NCI-H1105 (cell line): ENCODE measurements around the gene CASKIN1.

ENCODE experiments used
- DNase-seq: peaks from one replicate; lab custom pipeline; 2025; lab: John Stamatoyannopoulos, UW

Gene CASKIN1

DNA sequence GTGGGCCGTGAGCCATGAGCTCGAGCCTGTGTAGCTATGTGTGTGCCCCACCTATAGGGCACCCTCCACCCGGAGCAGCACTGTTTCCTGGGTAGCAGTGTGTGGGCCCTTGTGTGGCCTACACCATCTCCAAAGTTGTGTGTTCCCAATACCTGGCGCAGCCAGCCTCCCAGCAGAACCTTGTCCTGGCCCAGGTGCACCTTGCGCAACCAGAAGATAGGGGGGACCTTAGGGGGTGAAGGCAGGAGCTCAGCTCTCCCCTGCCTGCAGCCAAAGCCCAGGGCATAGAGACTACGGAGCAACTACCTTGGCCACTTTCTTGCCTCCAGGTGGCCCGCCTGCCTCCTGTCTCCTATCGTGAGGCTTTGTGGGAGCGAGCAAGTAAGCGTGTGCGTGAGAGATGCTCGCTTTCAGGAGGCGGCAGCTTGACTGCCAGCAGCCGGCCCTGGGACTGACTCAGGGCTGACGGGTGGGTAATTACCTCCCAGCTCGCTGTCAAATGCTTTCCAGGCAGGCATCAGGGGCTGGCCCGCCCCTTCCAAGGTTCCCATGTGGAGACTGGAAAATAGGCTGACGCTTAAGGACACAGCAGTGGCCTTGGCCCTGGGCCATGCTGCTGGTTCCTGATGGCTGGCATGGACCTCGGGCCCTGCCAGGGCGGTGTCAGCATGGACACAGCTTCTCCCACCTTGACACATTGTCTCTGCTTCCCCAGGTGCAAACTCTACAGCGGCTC lies 21.8 kb downstream of the CASKIN1 start:
- DNase-seq, result no peak

DNA sequence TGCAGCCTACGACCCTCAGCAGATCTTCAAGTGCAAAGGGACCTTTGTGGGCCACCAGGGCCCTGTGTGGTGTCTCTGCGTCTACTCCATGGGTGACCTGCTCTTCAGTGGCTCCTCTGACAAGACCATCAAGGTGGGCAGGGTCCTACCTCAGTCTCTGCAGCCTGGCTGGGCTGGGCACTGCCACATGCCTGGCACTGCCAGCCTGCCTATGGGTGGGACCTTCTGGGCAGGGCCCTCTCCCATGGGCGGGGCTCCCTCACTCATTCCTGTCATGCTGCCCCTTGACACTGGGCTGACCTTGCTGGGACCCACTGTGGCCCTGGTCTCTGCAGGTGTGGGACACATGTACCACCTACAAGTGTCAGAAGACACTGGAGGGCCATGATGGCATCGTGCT lies 22.5 kb downstream of the CASKIN1 start:
- DNase-seq, result no peak

DNA sequence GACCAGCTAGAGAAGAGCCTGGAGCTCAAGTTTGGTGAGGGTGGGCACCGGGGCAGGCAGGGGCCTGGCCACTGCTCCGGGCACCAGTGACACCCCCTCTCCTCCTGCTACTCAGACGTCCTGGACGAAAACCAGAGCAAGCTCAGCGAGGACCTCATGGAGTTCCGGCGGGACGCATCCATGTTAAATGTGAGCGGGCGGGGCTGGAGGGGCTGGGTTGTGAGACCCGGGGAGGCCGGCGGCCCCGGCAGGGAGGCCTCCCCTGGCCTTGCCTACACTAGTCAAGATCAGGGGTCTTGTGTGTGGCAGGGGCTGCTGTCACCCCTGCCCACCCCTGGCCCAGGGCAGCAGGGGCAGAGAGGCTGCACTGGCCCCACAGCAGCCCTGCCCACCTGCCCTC lies 23.0 kb downstream of the CASKIN1 start:
- DNase-seq, result no peak

DNA sequence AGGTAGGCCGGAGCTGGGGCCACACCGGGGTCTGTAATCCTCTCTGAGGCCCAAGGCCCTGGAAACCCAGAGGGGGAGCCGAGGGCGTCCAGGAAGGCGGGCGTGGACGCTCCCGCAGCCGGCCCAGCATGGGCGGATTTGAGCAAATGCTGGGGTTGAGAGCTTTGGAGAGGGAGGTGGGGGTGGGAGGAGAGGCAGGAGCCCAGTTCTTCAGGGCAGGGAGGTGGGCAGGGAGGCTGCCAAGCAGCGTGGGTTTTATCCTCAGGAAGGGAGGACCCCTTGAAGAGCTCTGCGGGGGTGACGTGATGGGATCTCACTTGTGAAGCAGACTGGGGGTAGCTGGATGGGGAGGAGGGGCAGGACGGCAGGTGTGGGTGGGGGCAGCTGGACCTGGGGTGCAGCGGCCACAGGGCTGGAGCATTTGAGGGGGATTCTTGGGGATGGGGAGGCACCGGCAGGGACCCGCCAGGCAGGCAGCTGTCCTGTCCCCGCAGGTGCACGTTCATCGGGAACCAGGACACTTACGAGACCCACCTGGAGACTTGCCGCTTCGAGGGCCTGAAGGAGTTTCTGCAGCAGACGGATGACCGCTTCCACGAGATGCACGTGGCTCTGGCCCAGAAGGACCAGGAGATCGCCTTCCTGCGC lies 23.6 kb downstream of the CASKIN1 start:
- no peak for DNase-seq

DNA sequence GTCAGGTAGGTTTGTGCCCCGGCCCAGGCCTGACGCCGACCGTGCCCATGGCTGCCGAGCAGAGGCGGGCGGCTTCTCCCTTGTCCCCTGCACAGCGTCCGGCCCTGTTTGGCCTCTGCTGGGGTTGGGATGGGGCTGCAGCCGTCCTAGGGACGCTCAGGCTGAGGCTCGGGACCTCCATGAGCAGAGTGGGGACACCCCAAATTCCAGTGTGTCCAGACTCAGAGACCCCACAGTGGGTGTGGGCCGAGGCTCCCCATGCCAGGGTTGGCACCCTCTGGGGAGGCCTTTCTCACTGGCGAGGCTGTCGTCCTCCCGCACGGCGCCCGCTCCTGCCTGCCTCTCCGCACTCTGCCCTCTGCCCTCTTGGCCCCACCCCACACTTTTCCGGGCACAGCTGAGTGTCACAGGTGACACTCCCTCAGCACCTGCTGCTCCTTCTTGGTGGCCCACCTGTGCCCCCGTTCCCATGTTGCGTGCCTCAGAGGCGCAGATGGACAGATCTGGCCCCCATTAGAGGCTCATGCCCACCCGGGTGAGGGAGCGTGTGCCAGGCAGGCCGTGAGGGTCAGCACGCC lies 24.7 kb downstream of the CASKIN1 start:
- DNase-seq, result no peak

DNA sequence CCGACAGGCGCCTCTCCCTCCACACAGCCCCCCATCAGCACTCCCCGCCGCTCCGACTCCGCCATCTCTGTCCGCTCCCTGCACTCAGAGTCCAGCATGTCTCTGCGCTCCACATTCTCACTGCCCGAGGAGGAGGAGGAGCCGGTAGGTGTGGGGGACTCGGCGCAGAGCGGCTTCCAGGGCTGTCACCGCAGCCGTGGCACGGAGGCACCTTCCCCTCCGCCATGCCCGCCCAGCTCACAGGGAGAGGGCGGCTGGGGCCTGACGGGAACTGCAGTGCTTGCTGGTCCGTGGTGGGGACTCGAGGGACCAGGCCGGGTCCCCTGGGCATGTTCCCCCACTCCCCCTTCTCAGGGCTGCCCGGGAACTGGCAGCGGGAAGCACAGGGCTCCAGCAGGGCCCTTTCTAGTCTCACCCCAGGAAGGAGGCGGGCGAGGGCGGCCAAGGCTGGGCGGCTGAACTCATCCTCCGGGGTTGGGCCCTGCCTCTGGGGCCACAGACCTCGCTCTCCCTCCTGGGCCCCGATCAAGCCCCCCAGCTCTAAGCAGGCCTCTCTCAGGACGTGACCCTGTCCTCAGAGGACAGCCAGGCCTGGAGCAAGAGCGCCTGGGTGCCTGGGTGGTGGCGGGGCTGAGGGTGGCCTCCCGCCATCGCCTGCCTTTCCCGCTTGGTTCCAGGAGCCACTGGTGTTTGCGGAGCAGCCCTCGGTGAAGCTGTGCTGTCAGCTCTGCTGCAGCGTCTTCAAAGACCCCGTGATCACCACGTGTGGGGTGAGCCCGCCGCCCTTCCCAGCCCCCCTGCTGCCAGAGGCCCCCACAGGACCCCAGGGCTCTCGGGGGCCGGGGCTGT lies 25.6 kb downstream of the CASKIN1 start:
- no peak for DNase-seq

DNA sequence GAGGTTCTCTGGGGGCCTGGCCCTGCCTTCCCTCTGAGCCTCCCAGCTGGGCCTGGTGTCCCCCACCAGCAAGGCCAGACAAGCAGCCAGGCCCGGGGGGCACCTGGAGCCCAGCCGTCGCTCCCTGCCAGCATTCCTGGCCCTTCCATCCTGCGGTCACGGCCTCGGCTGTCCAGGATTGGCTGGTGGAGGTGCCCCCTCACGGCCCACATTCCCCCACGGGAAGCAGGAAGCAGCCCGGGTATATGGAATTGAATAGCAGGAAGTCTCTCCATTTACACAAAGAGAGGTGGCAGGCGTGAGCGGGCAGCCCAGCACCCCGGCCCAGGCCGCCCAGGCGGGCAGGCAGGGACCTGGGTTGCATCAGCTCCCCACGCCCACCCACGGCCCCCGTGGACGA lies 26.3 kb downstream of the CASKIN1 start:
- DNase-seq, result no peak

DNA sequence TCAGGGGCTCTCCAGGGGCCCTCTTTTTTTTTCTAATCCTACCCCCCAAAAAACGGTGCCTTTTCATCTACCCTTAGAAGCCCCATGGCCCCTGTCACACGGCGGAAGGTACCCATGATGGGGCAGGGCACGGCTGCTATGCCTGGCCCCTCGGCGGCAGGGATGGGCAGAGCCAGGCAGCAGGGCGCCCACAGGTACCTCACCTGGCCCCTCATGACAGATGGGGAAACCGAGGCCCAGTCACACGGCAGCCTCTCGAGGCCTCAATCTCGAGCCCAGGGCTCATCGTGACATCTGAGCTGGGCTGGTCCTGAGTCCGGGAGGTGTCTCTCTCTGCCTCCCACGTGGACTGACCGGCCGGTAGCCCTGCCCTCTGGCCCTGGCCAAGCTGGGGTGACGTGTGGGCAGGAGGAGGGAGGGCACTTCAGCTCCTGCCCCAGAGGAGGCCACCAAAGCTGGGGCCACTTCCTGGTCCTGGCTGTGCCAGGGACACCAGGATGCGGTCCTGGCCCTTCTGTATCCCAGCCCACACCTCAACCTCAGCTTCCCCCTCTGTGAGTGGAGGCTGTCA lies 29.3 kb downstream of the CASKIN1 start:
- no peak for DNase-seq

DNA sequence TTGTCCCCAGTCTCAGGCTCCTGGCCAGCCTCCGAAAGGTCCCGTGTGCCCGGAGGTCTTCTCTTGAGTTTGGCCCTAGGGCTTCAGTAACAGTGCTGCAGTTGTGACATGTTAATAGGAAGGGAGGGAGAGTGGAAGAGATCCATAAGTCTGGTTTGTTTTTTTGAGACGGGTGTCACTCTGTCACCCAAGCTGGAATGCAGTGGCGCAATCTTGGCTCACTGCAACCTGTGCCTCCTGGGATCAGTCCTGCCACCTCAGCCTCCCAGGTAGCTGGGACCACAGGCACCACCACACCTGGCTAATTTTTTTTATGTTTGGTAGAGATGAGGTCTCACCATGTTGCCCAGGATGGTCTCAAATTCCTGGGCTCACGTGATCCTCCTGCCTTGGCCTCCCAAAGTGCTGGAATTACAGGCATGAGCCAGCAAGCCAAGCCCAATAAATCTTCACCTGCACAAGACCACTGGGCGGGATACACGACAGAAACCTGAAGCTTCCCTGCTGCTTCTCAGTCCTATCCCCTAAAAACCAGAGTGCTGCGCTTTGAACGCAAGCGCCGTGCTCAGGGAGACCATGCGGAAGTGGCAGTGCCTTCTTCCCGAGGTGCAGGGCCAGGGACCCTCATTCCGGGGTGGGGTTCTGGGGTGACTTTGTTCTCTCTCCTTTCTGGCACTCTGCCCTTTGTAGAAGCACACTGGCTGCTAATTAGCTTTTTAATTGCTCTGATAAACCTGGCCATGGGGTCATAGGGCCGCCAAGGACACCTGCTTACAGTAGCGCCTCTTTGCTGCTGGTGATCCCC lies 29.9 kb downstream of the CASKIN1 start:
- no peak for DNase-seq

DNA sequence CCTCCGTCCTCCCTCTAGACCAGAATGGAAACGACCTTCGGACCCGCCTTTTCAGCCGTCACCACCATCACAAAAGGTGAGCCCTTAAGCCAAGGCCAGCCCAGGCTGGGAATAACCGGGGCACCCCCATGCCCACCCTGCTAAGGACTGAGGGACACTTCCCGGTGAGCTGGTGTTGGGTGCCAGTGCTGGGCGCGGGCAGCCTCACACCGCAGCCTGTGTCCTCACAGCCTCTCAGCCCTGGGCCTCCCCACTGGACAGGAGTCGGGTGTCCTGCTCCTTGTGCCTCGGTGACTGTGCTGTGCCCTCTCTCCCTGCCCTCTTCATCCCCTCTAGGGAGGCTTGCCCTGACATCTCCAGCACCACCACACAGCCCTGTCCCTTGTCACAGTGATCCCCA lies 30.5 kb downstream of the CASKIN1 start:
- DNase-seq, result no peak

DNA sequence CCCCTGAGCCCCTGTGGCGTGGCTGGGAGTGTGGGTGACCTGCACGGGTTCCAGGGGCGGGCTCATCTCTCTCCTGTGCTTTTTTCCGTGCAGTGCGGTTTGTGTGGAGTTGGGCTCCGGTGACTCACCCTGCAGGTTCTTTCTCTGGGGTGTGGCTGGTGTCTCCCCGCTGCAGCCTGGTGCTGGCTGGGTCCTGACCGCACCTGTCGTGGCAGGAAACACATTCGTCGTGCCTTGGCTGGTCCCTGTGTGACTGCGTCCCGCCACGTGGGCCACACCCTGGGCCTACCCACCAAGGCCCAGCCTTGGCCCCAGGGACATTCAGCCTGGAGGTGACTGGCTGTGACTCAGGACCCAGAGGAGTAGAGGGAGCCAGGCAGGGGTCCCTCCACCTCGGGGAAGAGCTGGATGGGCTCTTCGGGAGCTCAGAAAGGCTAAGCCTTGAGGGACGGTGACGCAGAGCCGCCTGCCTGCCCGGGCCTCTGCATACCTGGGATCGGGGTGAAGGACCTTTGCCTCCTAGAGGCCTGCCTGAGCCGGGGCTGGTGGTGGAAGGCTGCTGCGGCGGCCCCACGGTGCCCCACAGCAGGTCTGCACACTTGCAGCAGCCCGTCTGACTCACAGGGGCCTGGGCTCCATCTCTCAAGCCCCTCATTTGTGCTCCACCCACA lies 33.1 kb downstream of the CASKIN1 start:
- no peak for DNase-seq

DNA sequence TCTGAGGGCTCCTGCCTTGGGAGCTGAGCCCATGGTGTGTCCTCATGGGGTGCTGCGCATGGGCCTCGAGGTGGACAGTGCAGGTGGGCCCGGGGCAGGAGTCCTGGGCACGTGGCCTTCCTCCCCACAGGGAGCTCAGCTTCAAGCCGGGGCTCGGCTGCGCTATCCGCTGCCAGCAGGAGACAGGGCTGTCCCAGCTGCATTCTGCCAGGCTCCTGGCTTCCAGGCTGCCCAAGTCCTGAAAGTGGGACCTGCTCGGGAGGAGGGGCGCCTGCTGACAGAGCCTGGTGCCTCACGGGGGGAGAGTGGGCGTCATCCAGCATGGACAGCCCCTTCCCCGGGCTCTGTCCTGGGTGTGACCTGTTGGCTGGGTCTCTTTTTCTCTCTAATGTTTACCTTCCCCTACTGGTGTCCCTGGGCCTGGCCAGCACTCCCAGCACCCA lies 33.7 kb downstream of the CASKIN1 start:
- DNase-seq, result no peak

DNA sequence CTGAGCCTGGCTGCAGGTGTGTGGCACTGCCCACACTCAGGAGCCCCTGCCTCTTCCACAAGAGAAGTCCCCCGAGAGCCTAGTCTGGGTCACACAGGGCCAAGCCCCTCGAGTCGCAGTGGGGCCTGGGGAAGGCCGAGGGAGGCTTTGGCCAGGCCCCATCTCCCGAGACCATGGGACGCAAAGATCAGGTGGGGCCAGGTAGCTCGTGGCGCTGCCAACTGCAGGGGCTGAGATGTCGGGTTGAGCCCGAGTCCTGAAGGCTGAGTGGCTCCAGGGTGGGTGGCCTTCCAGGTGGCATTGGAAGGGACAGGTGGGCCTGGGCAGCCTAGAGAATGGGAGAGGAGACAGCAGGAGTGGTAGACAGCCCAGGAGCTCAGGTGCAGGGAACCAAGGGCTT lies 34.5 kb downstream of the CASKIN1 start:
- no peak for DNase-seq

DNA sequence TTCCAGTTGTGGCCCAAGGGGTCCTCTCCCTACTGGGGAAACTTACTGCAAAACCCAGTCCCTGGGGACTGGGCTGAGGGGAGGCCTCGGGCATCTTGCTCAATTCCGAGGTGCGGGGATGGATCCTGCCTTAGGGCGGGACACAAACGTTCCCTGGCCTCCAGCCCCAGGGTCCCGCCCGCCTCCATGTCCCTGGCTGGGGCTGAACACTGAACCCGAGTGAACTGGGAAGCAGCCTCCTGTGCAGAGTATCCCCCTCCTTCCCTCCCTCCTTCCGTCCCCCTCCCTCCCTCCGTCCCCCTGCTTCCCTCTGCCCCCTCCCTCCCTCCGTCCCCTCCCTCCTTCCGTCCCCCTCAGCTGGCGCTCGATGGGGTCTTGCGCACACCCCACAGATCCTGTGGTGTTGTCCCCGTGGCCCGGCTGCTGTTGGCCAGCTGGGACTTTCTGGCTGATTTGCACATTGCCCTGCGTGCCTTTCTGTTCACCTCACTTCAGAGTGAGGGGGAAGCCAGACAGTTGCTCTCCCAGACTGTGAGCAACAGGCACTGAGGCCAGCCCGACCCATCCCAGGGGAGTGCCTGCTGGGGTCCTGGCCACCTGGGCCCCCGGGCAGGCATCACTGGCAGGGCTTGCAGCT lies 35.4 kb downstream of the CASKIN1 start:
- no peak for DNase-seq

DNA sequence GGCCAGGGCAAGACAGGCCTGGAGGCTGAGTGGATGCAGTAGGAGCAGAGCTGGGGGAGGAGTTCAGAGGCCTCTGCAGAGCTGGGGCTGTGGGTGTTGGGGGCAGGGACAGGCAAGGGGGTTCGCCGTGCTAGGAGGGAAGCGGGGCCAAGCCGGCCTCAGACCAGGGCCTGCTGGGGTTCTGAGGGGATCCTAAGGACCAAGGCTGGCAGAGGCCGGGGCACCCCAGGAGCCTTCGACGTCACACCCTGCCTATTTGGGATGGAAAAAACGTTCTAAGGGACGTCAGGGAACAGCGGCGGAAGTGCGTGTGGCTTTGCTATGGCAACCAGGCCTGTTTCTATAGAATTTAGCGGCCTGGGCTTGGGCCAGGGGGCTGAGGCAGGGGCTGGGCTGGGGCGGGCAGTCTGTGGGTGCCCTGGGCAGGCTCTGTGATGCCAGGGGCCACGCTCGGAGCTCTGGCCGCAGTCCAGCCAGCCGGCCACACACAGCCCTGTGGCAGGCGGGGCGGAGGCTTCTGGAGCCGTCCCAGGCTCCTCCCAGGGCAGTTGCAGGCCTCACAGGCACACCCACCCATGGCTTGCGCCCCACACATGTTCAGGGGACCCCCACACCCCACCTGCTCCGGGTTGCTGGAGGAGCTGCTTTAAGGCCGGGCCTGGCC lies 37.1 kb downstream of the CASKIN1 start:
- no peak for DNase-seq

DNA sequence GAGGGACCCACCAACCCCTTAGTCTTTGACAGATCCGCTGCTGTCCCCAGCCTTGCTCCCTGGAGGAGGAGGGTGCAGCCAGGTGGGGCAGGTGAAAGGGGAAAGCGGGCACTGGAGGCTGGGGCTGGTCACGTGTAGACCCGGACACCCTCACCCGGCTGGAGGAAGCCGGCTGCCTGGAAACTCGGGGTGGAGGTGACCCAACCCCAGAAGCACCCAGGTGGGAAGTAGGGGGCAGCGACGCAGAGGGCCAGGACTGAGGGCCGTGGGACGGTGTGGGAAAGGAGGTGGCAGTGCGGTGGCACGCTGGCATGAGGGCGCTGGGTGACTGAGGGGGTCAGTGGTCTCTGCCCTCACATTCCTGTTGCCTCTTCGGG lies 38.2 kb downstream of the CASKIN1 start:
- DNase-seq, result no peak

DNA sequence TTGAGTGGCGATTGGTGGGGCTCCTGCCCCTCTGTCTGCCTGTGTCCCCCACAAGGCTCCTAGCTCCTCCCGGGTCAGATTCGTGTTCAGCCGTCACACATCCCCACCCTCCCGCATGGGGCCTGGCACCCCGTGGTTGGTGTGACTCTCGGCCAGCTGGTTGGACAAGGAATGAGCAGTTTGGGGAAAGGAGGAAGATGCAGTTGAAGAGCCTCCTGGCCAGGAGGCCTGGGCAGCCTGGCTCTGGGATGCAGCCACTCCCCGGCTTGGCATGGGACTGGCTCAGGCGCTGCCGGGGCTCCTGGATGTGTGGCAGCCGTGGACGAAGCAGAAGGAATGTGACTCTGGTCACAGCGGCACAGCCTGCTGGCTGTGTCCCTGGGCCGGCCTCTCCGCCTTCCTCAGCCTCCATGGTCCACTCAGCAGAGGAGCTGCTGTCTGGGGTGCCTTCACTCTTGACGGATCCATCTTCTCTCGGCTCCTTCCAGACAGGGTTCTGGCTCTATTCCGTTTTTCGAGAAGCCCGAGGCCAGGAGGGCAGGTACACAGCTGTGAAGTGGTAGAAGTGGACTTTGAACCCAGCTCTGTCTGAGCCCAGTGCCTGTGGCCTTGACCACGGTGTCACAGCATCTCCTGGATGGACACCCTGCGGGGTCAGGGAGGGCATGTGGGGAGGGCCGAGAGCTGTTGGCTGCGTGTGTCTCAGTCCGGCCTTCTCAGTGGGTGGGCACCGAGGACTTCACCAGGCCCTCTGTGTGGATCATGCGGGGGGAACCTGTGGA lies 38.7 kb downstream of the CASKIN1 start:
- no peak for DNase-seq

DNA sequence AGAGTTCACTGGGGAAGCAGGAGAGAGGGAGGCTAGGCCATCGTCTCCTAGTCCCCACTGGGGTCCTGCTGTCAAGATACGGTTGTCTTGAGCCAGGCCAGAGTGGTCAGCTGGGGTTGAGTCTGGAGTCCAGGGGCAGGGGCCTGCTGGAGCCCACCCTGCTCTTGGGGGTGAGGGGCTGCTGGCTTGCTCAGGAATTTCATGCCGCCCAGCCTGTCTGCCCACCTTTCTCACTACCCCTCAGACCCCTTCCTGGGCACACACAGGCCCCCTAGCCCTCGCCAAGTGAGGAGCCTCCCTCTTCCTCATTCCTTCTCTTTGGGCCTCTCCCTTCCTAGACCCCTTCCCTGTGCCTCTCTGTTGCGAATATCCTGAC lies 39.6 kb downstream of the CASKIN1 start:
- no peak for DNase-seq
